Spinal cord (tissue), 10 donors: Measurements from ENCODE around the gene EML6. TPM values are rescaled to one million over a fixed set of nuclear protein-coding genes. Genes with fewer than 3 reads are reported as not detected.

Experiments
- DNase-seq, 6 donors: peaks; one replicate each; pipeline versions ENCODE4 v3.0.0 to v3.0.0-alpha.2; 2013 to 2015; ENCODE audit warnings: low spot score in 6 of 6, low read depth in 4 of 6
- H3K27ac ChIP-seq: one replicate; pipeline ENCODE4 v1.5.1; 2013; ENCODE audit warnings: low read depth, low read length, control low read depth
- H3K27me3 ChIP-seq: one replicate; pipeline ENCODE4 v1.6.1; 2013; ENCODE audit warnings: low read length; ENCODE audit not compliant: control insufficient read depth, insufficient read depth
- H3K36me3 ChIP-seq: one replicate; pipeline ENCODE4 v1.6.1; 2013; ENCODE audit warnings: low read length; ENCODE audit not compliant: control insufficient read depth, insufficient read depth
- H3K4me1 ChIP-seq: one replicate; pipeline ENCODE4 v1.6.1; 2013; ENCODE audit warnings: low read length; ENCODE audit not compliant: control insufficient read depth, insufficient read depth
- H3K4me3 ChIP-seq: one replicate; pipeline ENCODE4 v1.5.1; 2013; ENCODE audit warnings: low read depth, low read length, control low read depth
- H3K9me3 ChIP-seq: one replicate; pipeline ENCODE4 v1.6.1; 2013; ENCODE audit warnings: low read length; ENCODE audit not compliant: control insufficient read depth, insufficient read depth
- WGBS: methylation state at CpG from one replicate; pipeline ENCODE4 v1.1.5; 2013; ENCODE audit warnings: missing lambda C conversion rate; ENCODE audit not compliant: insufficient coverage; 5-methylcytosine and 5-hydroxymethylcytosine counted together
- polyA plus RNA-seq, 2 donors: library from polyadenylated mRNA; unstranded; fragments of 120-200 nt; gene quantifications; one replicate each; pipeline ENCODE4 v1.2.1, GENCODE V29; 2013; ENCODE audit not compliant: insufficient read length in 2 of 2
- total RNA-seq, 2 donors: library from RNA; depleted of rRNA in 1 of 2; stranded (reverse); fragments of 120-200 nt in 1 of 2; fragments of >200 nt in 1 of 2; gene quantifications; one replicate each; pipeline versions ENCODE4 v1.2.3 to v1.2.4, GENCODE V29; 2013 to 2014
- donor health status: healthy.

Gene EML6
- total and polyA plus RNA-seq, 4 donors: 6.9 to 22.6 (median 18.5) TPM

- Histone ChIP-seq H3K27me3 (no peaks in the 10 kb centered on the region), H3K4me1 (peaks cover 11% of the 10 kb centered on the region), H3K36me3 (no peaks in the 10 kb centered on the region), H3K4me3 (no peak overlapping the region), H3K9me3 (no peaks in the 10 kb centered on the region), H3K27ac (no peak overlapping the region)
- WGBS: no CpG with 5 or more reads among the region's 3 CpGs
- DNase-seq: no peak
These were observed 217.3 kb downstream of the EML6 start for GRCh38 chr2:54940723-54941122.

GRCh38 chr2:54941248-54941984 lies 218.0 kb downstream of the EML6 start:
- no peaks in the 10 kb centered on the region for H3K27me3 ChIP-seq
- peak in 2 of 6 donors; percentile 26 to 38 for DNase-seq
- H3K36me3 ChIP-seq: no peaks in the 10 kb centered on the region
- no peak overlapping the region for H3K4me3 ChIP-seq
- 61% methylated on average over 7 of the region's 15 CpGs for WGBS
- peaks cover 16% of the 10 kb centered on the region for H3K4me1 ChIP-seq
- H3K27ac ChIP-seq: no peak overlapping the region
- no peaks in the 10 kb centered on the region for H3K9me3 ChIP-seq

- no peak for DNase-seq
- Histone ChIP-seq H3K9me3 (no peaks in the 10 kb centered on the region), H3K36me3 (no peaks in the 10 kb centered on the region), H3K27ac (no peak overlapping the region), H3K4me3 (no peak overlapping the region), H3K4me1 (peaks cover 20% of the 10 kb centered on the region), H3K27me3 (no peaks in the 10 kb centered on the region)
- WGBS: 90% methylated on average over 5 of the region's 5 CpGs
These were observed 218.9 kb downstream of the EML6 start for GRCh38 chr2:54942373-54942772.

GRCh38 chr2:54944724-54945326 lies 221.4 kb downstream of the EML6 start:
- WGBS: 75% methylated on average over 1 of the region's 1 CpG
- Histone ChIP-seq H3K9me3 (no peaks in the 10 kb centered on the region), H3K36me3 (peaks cover 2% of the 10 kb centered on the region), H3K27ac (no peak overlapping the region), H3K4me1 (peaks cover 31% of the 10 kb centered on the region), H3K4me3 (no peak overlapping the region), H3K27me3 (no peaks in the 10 kb centered on the region)
- DNase-seq: no peak

- 57% methylated on average over 7 of the region's 8 CpGs for WGBS
These were observed 222.1 kb downstream of the EML6 start for GRCh38 chr2:54945391-54946219.

GRCh38 chr2:54946220-54946805 lies 222.9 kb downstream of the EML6 start:
- H3K27ac ChIP-seq: no peak overlapping the region
- WGBS: 94% methylated on average over 3 of the region's 9 CpGs
- peaks cover 29% of the 10 kb centered on the region for H3K4me1 ChIP-seq
- no peaks in the 10 kb centered on the region for H3K27me3 ChIP-seq
- H3K36me3 ChIP-seq: peaks cover 2% of the 10 kb centered on the region
- H3K4me3 ChIP-seq: no peak overlapping the region
- DNase-seq: no peak
- no peaks in the 10 kb centered on the region for H3K9me3 ChIP-seq

More at GRCh38 chr2:54945391-54946219, 222.1 kb downstream of the EML6 start:
- DNase-seq: peak in 1 of 6 donors; percentile 83
- H3K27me3 ChIP-seq: no peaks in the 10 kb centered on the region
- no peak overlapping the region for H3K4me3 ChIP-seq
- H3K4me1 ChIP-seq: peaks cover 31% of the 10 kb centered on the region
- peak overlapping the region; percentile 47 for H3K27ac ChIP-seq
- peaks cover 2% of the 10 kb centered on the region for H3K36me3 ChIP-seq
- no peaks in the 10 kb centered on the region for H3K9me3 ChIP-seq

GRCh38 chr2:54947136-54947535 lies 223.7 kb downstream of the EML6 start:
- DNase-seq: peak in 2 of 6 donors; percentile 42 to 65
- no CpG with 5 or more reads among the region's 11 CpGs for WGBS
- H3K4me1 ChIP-seq: peaks cover 25% of the 10 kb centered on the region
- no peaks in the 10 kb centered on the region for H3K9me3 ChIP-seq
- H3K27me3 ChIP-seq: no peaks in the 10 kb centered on the region
- H3K27ac ChIP-seq: no peak overlapping the region
- H3K36me3 ChIP-seq: peaks cover 2% of the 10 kb centered on the region
- no peak overlapping the region for H3K4me3 ChIP-seq

- H3K27me3 ChIP-seq: no peaks in the 10 kb centered on the region
- H3K4me3 ChIP-seq: no peak overlapping the region
- peak in 2 of 6 donors; percentile 57 to 66 for DNase-seq
- WGBS: 32% methylated on average over 9 of the region's 9 CpGs
- peaks cover 2% of the 10 kb centered on the region for H3K36me3 ChIP-seq
- H3K9me3 ChIP-seq: no peaks in the 10 kb centered on the region
- H3K27ac ChIP-seq: no peak overlapping the region
- peaks cover 25% of the 10 kb centered on the region for H3K4me1 ChIP-seq
These were observed 224.2 kb downstream of the EML6 start for GRCh38 chr2:54947646-54948045.

GRCh38 chr2:54948120-54948519 lies 224.7 kb downstream of the EML6 start:
- WGBS: 82% methylated on average over 9 of the region's 12 CpGs
- Histone ChIP-seq H3K27ac (no peak overlapping the region), H3K4me1 (peaks cover 25% of the 10 kb centered on the region), H3K36me3 (peaks cover 2% of the 10 kb centered on the region), H3K9me3 (no peaks in the 10 kb centered on the region), H3K4me3 (no peak overlapping the region), H3K27me3 (no peaks in the 10 kb centered on the region)
- no peak for DNase-seq
